ENCODE results near the gene LINC01488. TPM values are rescaled to one million over a fixed set of nuclear protein-coding genes. Genes with fewer than 3 reads are reported as not detected.

The LINC01488 gene
- polyA plus RNA-seq, 4 donors: 0.03 TPM; not detected in 3

GRCh38 chr11:69541501-69542313 lies 60.2 kb downstream of the LINC01488 start:
- no peak for DNase-seq (ENCODE audit: low read depth in 4 of 4, low spot score in 3 of 4)

GRCh38 chr11:69542314-69543168 lies 61.1 kb downstream of the LINC01488 start:
- DNase-seq (ENCODE audit: low read depth in 4 of 4, low spot score in 3 of 4): no peak

Other genes with a start within 250 kb of the LINC01488 start
- 1 to 10 TPM; 4.8 to 6.2 (median 5.0) TPM for gene MYEOV, start 187.5 kb upstream of the LINC01488 start, polyA plus RNA-seq (ENCODE audit: insufficient read length in 4 of 4)
- 100 to 1,000 TPM; 133 to 171 (median 157) TPM for gene CCND1, start 159.5 kb downstream of the LINC01488 start, polyA plus RNA-seq (ENCODE audit: insufficient read length in 4 of 4)
- 10 to 100 TPM; 18.0 to 24.2 (median 21.0) TPM for gene LTO1, start 193.7 kb downstream of the LINC01488 start, polyA plus RNA-seq (ENCODE audit: insufficient read length in 4 of 4)
- 1 to 10 TPM in 2 of 4 donors, under 1 TPM in 2; 0.62 to 1.7 (median 1.1) TPM for gene FGF19, start 222.4 kb downstream of the LINC01488 start, polyA plus RNA-seq (ENCODE audit: insufficient read length in 4 of 4)